ENCODE measurements around the gene HHATL.

Gene HHATL

DNA sequence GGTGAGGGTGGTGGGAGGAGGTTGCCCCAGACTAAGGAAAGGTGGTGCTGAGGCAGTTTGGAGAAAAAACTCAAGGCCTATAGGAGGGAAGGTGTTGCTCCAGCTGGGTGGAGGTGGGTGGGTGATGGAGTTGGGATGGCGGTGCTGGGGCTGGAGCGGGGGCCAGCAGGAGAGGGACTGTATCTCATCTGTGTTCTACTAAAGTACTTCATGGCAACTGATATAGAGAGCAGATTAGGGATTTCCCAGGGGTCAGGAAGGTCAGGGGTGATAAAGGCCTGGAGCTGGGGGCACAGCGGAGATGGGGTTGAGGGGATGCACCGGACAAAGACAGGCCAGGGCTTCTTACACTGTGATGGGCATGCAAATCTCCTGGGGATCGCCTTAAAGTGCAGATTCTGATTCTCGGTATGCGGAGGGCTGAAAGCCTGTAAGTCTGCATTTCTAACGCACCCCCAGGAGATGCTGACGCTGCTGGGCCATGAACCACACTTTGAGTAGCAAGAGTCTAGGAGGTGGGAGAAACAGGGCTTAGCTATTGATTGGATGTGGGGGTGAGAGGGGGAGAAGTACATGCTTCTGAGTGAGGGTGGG lies 13.1 kb downstream of the HHATL start:
- DNase-seq: no peak
- in situ Hi-C loops (cut with HindIII; ENCODE audit: low pct_ligation_motif_present, low pct_unique_long_range_greater_than_20kb, low sequenced_read_pairs): no loop called here

DNA sequence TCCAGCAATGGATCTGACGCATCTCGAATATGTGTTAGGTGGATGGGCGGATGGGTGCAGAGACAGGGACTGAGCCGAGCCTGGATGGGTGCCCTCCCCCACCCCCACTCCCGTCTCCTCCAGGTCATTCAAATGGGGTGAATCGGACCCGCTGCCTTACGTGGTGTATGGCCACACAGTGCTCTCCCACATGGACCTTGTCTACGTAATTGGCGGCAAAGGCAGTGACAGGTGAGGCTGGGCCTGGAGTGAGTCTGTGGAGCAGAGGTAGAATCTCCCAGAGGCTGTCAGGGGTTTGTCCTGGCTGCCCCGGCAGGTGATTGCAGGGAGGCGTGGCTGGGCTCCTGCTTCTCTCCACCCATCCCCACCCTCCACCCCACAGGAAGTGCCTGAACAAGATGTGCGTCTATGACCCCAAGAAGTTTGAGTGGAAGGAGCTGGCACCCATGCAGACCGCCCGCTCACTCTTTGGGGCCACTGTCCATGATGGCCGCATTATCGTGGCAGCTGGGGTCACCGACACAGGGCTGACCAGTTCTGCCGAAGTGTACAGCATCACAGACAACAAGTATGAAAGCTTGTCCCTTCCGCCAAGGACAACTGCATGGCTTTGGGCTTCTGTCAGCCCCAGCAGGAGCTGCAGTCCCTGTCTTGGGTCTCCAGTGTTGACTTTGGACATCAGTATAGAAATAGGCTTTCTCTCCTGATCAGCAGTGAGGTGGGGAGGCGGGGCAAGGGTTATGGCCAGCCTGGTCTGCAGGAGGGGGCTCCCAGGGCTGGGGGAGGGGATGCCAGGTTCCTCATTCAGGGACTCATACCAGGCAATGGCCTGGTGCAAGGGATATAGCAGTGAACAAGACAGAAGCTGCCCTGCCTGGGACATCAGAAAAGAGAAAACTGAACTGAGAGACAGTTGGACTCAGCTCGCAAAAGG lies 13.8 kb downstream of the HHATL start:
- in situ Hi-C loops (cut with HindIII; ENCODE audit: low pct_ligation_motif_present, low pct_unique_long_range_greater_than_20kb, low sequenced_read_pairs): no loop called here
- DNase-seq: no peak

DNA sequence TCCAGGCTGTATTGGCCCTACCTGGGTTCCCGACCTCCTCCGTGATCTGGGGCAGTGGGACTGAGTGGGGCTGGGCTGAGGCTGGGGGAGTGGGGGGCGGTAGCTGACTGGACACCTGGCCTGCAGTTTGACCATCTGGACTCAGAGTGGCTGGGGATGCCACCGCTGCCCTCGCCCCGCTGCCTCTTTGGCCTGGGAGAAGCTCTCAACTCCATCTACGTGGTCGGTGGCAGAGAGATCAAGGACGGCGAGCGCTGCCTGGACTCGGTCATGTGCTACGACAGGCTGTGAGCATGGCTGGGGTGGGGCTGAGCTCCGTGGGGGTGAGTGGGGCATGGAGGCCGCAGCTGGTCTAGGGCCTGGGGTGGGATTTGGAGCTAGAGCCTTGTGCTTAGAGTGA lies 14.6 kb downstream of the HHATL start:
- in situ Hi-C loops (cut with HindIII; ENCODE audit: low pct_ligation_motif_present, low pct_unique_long_range_greater_than_20kb, low sequenced_read_pairs): no loop called here
- DNase-seq: no peak

DNA sequence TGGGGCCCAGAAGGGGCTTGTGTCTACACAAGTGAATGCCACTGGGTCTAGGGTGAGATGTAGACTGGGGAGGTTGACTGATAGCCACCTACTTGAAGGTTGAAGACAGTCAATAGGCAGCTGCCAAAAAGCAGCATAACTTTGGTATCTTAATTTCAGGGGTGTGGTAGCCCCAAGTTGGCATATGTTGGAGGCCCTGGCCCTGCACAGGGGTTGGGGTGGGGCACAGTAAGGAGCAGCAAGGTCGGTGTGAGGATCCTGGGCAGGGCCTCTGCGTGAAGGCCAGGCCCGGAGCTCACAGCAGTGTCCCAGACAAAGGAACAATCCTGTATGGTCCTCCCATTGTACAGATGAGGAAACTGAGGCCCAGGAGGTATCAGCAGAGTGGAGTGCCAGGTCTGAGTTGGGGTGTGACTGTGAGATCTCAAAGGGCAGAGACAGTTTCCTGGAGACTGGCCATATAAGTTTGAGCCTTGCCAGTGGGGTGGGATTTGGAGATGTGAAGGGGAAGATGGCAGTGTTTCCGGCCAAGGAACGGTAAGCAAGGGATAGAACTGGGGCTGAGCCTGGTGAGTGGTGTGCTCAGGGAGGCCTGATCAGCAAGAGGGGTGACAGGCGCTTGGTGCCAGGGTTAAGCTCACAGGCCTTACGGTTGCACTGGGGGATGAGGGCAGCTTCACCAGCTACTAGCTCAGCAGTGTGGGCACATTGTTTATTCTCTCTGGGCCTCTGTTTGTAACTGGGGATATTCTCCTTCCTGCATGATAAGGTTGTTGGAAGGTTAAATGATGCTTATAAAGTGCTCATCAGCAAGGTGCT lies 15.6 kb downstream of the HHATL start:
- DNase-seq: no peak
- in situ Hi-C loops (cut with HindIII; ENCODE audit: low pct_ligation_motif_present, low pct_unique_long_range_greater_than_20kb, low sequenced_read_pairs): no loop called here

DNA sequence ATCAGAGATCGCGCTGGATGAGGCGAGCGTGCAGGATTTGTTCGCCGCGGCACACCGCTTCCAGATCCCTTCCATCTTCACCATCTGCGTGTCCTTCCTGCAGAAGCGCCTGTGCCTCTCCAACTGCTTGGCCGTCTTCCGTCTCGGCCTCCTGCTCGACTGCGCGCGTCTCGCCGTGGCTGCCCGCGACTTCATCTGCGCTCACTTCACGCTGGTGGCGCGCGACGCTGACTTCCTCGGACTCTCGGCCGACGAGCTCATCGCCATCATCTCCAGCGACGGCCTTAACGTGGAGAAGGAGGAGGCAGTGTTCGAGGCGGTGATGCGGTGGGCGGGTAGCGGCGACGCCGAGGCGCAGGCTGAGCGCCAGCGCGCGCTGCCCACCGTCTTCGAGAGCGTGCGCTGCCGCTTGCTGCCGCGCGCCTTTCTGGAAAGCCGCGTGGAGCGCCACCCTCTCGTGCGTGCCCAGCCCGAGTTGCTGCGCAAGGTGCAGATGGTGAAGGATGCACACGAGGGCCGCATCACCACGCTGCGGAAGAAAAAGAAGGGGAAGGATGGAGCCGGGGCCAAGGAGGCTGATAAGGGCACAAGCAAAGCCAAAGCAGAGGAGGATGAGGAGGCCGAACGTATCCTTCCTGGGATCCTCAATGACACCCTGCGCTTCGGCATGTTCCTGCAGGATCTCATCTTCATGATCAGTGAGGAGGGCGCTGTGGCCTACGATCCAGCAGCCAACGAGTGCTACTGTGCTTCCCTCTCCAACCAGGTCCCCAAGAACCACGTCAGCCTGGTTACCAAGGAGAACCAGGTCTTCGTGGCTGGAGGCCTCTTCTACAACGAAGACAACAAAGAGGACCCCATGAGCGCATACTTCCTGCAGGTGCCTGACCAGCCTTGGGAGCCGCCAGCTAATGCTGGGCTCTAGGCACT lies 16.4 kb downstream of the HHATL start:
- no peak for DNase-seq
- in situ Hi-C loops (cut with HindIII; ENCODE audit: low pct_ligation_motif_present, low pct_unique_long_range_greater_than_20kb, low sequenced_read_pairs): no loop called here

DNA sequence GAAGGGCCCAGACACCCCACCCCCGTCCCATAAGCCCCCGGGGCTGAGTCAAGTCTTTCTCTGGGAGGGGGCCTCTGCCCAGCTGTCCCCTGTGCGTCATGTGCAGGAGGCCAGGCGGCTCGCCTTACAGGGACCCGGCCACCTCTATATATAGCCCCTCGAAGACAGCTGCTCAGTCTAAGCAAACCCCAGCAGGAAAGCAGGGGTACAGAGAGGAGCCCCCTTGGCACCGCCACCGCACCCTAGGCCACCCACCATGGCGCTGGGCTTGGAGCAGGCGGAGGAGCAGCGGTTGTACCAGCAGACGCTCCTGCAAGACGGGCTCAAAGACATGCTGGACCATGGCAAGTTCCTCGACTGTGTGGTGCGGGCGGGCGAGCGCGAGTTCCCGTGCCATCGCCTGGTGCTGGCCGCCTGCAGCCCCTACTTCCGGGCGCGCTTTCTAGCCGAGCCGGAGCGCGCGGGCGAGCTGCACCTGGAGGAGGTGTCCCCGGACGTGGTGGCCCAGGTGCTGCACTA lies 17.2 kb downstream of the HHATL start, which contains the start of gene KLHL40:
Gene KLHL40 (plus strand): TSS at position 175 of the 519 bp plus-strand sequence. CDS start 82 bp downstream, at position 257.
- in situ Hi-C loops (cut with HindIII; ENCODE audit: low pct_ligation_motif_present, low pct_unique_long_range_greater_than_20kb, low sequenced_read_pairs): no loop called here
- DNase-seq: no peak

DNA sequence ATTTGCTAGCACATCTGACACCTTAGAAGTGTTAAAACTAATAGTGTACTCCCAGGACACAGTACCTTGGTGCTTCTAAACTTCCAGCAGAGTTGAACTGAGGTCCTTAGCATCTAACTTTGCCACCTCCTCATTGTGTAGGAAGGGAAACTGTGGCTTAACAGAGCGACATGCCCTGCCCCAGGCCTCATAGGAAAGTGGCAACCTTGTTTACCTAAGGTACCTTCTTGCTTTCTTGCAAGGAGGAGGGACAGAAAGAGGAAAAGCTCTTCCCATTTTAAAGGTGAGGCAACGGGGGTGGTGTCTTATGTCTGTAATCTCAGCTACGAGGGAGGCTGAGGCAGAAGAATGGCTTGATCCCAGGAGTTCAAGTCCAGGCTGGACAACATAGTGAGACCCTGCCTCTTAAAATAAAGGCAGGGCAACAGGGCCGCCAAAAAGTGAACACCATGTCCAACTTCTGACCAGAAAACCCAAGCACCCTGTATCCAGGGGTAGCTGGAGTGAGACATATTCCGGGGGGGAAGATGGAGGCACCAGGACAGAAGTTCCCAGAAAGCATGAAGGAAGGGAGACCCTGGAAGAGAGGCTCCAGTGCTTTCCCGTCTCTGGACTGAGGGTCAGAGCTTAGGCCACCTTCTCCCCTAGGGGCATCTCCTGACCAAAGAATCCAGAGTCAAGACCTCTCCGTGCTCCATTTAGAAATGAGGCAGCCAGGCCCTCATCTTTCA lies 17.8 kb downstream of the HHATL start:
- in situ Hi-C loops (cut with HindIII; ENCODE audit: low pct_ligation_motif_present, low pct_unique_long_range_greater_than_20kb, low sequenced_read_pairs): no loop called here

DNA sequence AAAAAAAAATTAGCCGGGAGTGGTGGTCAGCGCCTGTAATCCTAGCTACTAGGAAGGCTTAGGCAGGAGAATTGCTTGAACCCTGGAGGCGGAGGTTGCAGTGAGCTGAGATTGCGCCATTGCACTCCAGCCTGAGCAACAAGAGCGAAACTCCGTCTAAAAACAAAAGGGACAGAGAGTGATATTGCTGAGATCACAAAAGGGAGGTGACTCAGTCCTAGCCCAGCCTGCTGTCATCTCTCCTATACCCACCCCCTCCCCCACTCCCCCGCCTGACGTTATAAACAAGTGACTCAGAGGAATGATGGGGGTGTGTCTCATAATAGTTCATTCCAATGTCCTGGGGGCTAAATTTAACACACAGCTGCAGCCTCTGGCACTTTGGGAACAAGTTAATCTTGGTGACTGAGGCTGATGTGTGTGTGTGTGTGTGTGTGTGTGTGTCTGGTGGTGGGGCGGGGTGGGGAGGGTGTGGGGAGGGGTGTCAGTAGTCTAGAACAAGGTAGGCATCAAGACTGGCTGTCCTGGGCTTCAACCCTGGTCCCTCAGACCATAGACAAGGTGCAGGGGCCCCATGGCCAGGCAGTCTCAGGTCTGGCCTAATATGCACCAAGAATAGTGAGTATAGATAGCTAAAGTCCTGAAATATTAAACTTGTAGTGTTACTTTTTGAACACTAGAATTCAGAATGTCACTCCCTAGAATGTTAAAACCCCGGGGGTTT lies 18.6 kb downstream of the HHATL start:
- in situ Hi-C loops (cut with HindIII; ENCODE audit: low pct_ligation_motif_present, low pct_unique_long_range_greater_than_20kb, low sequenced_read_pairs): no loop called here
- peak; percentile 76 for DNase-seq

More for the DNA sequence above, 17.8 kb downstream of the HHATL start:
- DNase-seq: no peak

DNA sequence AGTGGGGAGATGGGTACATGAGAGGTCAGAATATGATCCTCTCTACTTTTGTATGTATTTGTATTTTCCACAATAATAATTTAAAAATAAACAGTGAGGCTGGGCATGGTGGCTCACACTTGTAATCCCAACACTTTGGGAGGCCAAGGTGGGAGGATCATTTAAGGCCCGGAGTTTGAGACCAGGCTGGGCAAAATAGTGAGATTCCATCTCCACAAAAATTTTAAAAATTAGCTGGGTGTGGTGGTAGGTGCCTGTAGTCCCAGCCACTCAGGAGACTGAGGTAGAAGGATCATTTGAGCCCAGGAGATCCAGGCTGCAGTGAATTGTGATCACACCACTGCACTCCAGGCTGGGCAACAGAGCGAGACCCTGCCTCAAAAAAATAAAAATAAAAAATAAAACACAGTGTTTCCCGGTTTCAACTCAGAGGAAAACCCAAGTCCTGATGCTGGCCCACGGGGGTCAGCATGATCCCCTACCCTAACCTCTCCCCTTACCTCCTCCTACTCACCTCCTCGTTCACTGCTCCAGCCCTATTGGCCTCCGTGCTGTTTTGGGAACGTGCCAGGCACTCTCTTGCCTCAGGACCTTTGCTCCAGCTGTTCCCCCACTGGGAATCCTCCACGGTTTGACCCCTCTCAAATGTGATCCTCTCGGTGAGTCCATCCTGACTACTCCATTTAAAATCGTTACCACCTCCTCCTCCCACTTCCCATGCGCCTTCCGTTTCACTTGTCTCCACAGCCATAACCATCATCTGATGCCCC lies 20.1 kb downstream of the HHATL start:
- no peak for DNase-seq
- in situ Hi-C loops (cut with HindIII; ENCODE audit: low pct_ligation_motif_present, low pct_unique_long_range_greater_than_20kb, low sequenced_read_pairs): no loop called here

DNA sequence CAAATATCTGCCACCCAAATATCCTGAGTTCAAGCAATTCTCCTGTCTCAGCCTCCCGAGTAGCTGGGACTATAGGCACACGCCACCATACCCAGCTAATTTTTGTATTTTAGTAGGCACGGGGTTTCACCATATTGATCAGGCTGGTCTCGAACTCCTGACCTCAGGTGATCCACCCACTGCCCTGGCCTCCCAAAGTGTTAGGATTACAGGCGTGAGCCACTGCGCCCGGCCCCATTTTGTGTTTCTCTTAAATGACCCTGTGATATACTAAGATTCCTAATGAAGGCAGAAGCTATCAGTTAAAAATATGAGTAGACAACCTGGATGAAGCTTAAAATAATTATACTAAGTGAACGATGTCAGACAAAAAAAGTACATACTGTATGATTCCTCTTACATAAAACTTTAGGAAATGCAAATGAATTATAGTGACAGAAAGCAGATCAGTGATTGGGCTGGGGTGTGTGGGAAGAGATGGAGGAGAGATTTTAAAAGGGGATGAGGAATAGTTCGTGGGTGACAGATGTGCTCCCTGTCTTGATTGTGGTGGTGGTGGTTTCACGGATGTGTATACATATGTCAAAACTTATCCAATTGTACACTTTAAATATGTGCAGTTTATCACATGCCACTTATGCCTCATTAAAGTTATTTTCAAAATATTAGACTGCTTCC lies 21.1 kb downstream of the HHATL start:
- no peak for DNase-seq
- in situ Hi-C loops (cut with HindIII; ENCODE audit: low pct_ligation_motif_present, low pct_unique_long_range_greater_than_20kb, low sequenced_read_pairs): no loop called here

DNA sequence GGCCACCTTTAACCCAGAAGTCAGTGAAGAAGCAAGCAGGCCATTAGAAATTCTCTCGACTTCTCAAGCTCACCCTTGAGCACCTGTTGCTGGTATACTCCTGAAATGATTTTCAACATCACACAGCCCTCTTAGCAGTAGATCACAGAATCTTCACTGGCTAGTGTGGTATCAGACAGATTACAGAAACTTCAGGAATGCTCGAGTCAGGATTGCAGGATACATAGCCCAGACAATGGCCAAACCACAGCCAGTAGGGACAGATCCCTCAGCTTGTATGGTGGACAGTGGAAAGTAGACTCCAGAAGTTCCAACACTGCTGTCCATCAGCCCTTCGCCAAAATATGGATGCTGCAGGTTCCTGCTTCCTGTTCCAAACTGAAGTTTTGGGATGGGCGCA lies 21.8 kb downstream of the HHATL start:
- in situ Hi-C loops (cut with HindIII; ENCODE audit: low pct_ligation_motif_present, low pct_unique_long_range_greater_than_20kb, low sequenced_read_pairs): no loop called here
- no peak for DNase-seq

DNA sequence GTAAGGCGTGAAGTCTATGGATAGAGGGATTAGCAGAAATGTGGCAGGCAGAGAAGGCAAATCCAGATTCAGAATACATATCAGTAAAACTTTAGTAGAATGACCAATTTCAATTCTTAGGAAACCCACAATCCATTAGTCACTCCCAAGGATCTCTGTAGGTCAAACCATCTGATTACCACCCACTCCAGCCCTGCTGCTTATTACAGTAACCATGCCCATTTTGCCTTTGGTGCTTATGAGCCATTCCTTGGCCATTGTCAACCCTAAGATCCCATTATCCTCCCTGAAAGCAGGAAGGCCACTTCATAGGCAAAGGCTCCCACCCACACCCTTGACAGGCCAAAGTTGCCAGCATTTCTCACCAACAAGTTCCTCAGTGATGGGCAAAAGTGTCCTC lies 22.3 kb downstream of the HHATL start:
- no peak for DNase-seq
- in situ Hi-C loops (cut with HindIII; ENCODE audit: low pct_ligation_motif_present, low pct_unique_long_range_greater_than_20kb, low sequenced_read_pairs): no loop called here

DNA sequence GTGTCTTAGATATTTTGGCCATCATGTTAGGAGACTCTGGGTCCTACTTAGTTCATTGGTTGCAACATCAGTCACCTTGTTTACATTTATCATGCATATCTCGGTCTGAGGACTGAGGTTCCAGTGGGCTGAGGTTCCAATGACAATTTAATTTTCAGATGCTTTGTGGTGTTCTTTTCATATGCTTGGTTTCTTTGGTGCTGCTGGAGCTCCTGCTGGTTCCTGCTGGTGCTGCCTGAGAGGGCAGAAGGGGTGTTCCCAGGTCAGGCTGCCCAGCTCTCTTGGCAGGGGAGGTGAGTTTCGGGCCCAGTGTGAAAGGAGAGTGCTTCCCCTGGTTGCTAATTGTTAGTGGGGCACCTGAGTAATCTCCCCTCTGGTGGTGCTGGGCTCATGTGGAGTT lies 24.2 kb downstream of the HHATL start:
- no peak for DNase-seq
- in situ Hi-C loops (cut with HindIII; ENCODE audit: low pct_ligation_motif_present, low pct_unique_long_range_greater_than_20kb, low sequenced_read_pairs): no loop called here

DNA sequence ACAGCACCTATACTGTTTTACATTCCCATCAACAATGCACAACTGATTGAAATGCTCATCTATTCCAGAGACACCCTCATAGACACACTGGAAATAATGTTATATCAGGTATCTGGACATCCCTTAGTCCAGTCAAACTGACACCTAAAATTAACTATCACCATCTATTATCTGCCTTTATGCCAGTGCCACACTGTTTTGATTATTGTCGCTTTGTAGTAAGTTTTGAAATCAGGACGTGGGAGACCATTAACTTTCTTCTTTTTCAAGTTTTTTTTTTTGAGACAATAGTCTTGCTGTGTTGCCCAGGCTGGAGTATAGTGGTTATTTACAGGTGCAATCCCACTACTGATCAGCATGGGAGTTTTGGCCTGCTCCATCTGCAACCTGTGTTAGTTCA lies 26.7 kb downstream of the HHATL start:
- no peak for DNase-seq
- in situ Hi-C loops (cut with HindIII; ENCODE audit: low pct_ligation_motif_present, low pct_unique_long_range_greater_than_20kb, low sequenced_read_pairs): no loop called here

DNA sequence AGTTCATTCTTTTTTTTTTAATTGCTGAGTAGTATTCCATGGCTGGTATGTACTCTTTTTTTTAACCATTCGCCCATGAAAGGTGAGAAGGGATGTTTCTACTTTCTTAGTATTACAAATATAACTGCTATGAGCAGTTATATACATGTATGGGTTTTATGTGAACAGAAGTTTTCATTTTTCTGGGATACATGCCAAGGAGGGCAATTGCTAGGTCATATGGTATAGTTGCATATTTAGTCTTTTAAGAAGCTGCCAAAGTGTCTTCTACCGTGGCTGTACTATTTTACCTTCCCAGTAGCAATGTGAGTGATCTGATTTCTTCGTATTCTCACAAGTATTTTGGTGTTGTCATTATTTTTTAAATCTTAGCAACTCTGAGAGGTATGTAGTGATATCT lies 28.5 kb downstream of the HHATL start:
- DNase-seq: no peak
- in situ Hi-C loops (cut with HindIII; ENCODE audit: low pct_ligation_motif_present, low pct_unique_long_range_greater_than_20kb, low sequenced_read_pairs): no loop called here

DNA sequence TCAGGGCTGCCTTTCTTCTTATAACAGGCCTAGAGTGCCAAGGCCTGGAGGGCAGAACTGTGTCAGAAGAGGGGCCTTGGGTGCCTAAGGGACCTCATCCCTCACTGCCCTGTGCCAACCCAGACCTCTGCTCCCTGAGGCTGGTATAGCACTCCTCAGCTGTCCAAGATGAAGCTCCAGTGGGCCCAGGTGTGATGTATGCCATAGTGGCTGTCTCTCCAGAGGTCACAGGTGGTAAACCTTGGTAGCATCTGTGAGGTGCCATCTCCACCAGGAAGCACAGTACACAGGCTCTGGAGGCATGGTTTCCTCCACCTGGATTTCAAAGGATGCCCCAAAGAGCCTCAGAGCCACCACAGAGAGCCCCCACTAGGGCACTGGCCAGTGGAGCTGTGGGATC lies 29.5 kb downstream of the HHATL start:
- no peak for DNase-seq
- in situ Hi-C loops (cut with HindIII; ENCODE audit: low pct_ligation_motif_present, low pct_unique_long_range_greater_than_20kb, low sequenced_read_pairs): no loop called here

All from ACHN (cell line).